Testis (tissue), 2 donors: Measurements from ENCODE around the gene TGFBRAP1.

Source experiments
- POLR2A ChIP-seq: fragments of 450-650 bp; IDR thresholded peaks from one replicate; pipeline ENCODE4 v1.6.1; 2017; ENCODE audit warnings: antibody characterized with exemption, mild to moderate bottlenecking, moderate library complexity
- TF ChIP-seq, protein P1 (sequence below), 3 experiments: fragments of 450-650 bp in 2 of 3; fragments of 200-600 bp in 1 of 3; sonication (generic) in 1 of 3; IDR thresholded peaks; one replicate each; pipeline ENCODE4 v1.5.1; 2016 to 2019; ENCODE audit warnings: antibody characterized with exemption in 3 of 3, mild to moderate bottlenecking in 2 of 3, moderate library complexity in 1 of 3

DNA sequence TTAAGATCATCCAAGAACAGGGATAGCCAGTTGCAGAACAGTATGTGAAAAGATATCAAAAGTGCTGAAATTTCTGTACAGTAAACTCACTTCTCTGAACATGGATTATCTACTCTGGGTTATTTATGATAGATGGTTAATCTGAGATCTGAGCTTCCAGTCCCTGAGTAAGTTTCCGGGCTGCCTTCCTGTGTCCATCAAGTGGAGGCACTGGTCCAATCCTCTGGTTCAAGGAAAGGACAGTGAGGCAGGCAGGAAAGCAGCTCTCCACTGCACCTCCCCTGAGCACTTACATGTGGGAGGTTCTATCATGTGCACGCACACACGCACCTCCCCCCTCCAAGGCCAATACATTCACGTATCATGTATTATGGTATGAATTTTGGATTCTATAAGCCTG is 55.5 kb downstream of the TGFBRAP1 start:
- TF ChIP-seq, protein P1, sequence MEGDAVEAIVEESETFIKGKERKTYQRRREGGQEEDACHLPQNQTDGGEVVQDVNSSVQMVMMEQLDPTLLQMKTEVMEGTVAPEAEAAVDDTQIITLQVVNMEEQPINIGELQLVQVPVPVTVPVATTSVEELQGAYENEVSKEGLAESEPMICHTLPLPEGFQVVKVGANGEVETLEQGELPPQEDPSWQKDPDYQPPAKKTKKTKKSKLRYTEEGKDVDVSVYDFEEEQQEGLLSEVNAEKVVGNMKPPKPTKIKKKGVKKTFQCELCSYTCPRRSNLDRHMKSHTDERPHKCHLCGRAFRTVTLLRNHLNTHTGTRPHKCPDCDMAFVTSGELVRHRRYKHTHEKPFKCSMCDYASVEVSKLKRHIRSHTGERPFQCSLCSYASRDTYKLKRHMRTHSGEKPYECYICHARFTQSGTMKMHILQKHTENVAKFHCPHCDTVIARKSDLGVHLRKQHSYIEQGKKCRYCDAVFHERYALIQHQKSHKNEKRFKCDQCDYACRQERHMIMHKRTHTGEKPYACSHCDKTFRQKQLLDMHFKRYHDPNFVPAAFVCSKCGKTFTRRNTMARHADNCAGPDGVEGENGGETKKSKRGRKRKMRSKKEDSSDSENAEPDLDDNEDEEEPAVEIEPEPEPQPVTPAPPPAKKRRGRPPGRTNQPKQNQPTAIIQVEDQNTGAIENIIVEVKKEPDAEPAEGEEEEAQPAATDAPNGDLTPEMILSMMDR (IDR thresholded peaks at IDR 0.05), result no peak
- TF ChIP-seq POLR2A, result no peak
